Activated CD4-positive, alpha-beta T cell treated with anti-CD3 and anti-CD28 coated beads, Interleukin-2, Interleukin-4, amounts not matched to agents 100 ng/mL and 50 ng/mL, durations not matched to agents 16 hours and 8 hours (primary cell): ENCODE data around the gene SLC44A1.

Source experiments
- DNase-seq: peaks from one replicate; pipeline ENCODE4 v3.0.0-alpha.2; 2020; ENCODE audit warnings: low spot score

SLC44A1 gene

DNA sequence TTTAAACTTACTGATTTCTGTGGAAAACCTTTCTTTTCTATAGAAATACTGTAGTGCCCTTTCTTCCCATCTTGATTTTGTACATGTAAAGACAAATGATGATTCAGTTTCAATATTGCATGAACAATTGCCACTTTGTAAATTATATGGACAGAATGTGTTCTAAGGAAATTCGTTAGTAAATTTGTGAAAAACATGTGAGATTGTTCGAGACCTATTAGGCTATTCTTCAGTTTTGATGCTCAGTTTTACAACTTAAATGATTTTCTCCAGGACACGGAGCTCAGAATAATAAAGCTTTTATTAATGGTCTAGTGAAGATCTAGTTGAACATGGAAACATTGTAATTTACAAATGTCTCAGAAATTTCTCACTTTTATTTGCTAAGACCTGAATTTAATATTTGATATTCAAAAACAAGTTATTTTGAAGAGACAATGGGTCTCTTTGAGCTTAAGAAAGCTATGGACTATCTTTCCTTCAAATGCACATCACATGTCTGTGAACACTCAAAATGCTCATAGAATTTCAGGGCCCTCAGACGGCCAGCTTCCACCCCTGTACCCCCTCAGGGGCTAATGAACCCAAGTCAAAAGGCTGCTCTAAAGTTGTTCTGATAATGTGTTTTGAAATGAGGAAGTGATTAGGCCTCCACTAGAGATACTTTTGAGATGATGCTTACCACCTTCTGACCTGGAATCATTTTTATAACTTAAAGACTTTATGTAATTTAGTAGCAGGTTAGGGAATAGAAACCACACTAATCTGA, 149.3 kb downstream of the SLC44A1 start:
- no peak for DNase-seq

DNA sequence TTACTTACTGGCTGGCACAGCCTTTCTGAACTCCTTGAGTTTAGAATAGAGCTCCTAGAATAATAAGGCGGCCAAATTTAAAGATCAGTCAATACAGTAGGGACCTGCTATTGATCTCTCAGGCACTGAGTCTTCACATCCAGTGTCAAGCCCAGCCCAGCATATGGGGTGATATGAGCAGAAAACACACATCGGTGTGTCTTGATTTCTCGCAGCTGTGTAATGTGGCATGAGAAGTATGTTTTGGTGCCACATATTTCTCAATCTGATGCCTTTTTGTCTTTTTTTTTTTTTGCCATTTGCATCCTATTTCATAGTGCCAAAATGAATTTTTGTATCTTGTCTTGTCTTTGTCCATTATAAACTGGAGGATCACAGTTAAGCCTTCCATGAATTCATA, 152.0 kb downstream of the SLC44A1 start:
- no peak for DNase-seq

DNA sequence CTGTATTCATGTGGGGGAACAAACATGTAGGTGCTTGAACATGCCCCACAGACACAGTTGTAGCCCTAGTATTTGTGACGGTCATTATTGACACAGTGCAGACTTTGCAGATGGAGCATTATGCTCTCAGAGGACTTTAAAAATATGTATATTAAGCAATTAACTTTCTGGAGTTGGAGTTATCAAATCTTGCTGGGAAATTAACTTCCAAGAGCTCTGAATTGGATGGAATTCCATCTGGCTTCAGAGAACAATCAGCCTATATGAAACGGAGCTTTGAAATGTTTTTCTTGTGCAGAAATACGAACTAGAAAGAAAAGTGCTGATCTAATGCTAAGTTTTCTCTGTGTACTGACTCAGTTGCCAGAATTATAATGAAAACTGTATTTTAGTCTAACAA, 152.4 kb downstream of the SLC44A1 start:
- no peak for DNase-seq

DNA sequence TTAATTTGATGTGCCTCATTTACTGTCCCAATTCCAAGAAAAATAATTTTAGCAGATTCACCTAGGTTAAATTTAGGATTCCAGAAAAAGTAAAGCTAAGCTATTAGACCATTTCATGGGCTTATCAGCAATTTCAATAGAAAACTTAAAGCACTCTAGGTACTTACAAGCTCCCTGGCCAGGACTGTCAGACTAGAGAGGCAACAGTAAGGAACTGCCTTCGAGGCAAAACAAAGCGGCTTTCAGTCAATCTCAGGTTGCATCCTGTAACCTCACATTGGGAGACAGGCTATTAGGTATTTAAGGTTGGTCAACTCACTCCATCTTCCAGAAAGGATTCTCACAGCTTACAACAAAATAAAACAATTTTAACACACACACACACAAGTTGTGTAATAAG, 154.7 kb downstream of the SLC44A1 start:
- no peak for DNase-seq

DNA sequence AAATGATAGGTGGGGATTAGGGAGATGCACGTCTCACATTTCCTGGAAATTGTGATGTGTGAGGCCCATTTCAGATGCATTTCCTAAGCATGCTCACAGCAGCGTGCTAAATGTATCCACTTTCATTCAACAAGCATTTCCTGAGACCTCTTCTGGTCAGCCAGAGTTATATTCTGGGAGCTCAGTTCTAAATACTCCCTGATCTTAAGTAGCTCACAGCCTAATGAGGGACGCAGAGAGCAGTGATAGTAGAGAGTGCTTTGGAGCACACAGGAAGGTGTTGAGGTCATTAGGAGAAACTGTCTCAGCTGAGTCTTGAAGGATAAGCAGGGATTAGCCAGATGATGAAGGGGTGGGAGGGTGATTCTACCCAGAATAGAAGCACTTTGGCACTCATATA, 157.2 kb downstream of the SLC44A1 start:
- no peak for DNase-seq

DNA sequence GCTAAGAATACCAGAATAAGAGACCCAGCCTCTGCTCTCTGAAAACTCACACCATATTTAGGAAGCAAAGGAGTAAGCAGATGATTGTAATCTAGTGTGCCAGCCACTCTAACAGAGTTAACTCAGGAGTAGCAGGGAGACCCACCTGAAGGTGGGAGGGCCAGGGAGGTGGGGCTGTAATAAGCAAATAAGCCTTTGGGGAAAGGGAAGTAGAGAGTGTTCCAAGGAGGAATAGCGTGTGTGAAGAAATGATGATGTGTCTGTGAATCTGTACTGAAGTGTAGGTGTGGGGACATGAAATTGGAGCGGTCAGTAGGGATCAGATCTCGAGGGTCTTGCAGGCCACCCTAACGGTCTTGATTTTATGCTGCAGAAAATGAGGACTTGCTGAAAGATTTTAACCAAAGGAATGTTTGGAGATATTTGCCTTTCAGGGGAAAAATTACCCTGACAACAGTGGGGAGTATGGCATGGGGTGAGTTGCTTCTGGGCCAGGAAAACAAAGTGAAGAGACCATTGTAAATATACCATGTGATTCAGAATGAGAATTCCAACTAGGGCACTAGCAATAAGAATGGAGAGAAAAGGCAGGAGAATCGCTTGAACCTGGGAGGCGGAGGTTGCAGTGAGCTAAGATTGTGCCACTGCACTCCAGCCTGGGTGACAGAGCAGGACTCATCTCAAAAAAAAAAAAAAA, 159.2 kb downstream of the SLC44A1 start:
- no peak for DNase-seq

DNA sequence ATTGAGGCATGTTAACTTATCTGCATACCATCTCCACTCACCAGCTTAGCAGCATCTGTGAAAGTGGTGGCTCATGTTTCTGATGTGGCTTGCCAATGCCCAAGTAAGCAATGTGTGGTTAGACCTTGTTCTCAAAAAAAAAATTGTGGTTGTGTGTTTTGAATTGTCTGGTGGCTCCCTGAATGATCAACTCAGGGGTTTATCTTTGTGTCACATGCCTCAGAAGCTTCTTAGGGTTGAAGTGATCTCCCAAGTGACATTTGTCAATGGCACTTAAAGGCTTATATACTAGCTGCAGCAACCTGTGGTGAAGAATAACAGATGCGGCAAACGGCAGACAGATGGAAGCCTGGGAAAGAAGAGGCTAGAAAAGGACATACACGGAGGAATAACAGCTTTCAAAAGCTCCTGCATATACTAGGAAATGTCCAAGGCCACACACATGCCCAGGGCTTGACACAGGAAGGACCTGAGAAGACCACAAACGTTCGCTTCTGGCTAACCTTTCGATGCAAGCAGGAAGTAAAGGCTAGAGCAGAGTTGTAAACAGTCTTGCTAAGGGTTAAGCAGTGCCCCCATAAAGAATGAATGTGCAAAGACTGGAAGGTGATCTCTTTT, 161.2 kb downstream of the SLC44A1 start:
- DNase-seq = peak; percentile 83

DNA sequence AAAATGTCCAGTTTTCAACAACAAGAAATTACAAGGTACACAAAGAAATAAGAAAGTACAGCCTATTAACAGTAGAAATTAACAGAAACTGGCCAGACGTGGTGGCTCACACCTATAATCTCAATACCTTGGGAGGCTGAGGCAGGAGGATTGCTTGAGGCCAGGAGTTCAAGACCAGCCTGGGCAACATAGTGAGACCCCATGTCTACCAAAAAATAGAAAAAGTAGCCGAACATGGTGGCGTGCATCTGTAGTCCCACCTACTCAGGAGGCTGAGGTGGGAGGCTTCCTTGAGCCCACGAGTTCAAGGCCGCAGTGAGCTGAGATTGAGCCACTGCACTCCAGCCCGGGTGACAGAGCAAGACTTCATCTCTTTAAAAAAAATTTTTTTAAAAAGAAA, 161.9 kb downstream of the SLC44A1 start:
- DNase-seq = no peak

DNA sequence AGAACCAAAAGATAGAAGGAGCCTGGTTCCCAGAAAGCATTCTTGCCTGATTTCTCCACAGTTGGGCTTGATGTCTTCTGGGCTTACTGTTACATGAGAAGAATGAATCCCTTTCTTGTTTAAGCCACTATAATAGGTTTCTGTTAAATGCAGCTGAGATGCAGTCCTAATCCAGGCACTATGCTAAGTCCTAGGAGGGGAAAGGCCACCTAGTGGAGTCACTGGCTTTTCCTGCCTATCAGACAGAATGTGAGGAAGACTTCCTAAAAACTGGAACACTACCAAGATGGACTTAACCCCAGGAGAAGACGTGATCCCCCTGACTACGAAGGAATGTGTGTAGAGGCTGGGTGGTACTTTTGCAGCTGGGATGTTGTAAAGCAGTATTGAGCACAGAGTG, 169.1 kb downstream of the SLC44A1 start:
- DNase-seq = no peak

DNA sequence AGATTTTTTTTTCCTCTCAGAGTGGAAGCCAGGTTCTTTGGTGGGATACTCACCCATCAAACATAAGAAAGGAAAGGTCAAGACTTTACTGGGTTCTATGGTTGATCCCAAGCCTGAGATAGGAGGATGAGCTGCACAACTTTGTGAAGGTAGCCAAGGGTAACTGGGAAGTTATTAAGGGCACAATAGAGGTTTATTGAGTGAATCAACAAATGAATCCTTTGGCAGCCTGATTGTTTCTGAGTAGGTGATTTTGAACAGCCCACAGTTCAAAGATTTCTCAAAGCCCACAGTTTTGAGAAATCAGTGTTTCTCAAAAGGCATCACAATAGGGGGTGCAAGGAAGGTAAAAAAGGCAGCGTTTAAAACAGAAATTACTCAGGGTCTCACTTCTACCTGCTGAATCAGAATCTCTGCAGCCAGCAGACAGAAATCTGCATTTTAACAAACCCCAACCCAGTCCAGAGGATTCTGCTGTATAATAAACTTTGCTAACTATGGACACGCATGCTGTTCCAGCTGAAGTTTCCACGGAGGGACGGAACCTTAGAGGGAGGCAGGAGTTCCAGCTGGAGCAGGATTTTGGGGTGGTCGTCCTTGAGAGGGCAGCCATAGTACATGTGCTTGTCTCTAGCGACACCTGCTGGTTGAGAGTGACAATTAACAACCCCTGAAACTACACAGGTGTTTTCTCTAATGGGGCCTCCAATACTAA, 170.7 kb downstream of the SLC44A1 start:
- DNase-seq = peak; percentile 61

DNA sequence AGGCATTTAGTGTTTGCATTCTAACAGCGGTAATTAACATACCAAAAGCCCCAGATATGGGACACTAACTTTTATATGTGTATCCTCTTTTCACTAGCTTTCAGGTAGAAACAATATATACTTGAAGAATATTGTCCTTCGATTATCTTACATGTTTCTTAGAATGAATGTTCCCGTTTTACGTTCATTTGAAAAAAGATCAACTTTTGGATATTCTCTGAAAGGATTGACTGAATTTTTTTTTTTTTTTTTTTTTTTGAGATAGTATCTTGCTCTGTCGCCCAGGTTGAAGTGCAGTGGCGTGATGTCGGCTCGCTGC, 171.2 kb downstream of the SLC44A1 start:
- no peak for DNase-seq

DNA sequence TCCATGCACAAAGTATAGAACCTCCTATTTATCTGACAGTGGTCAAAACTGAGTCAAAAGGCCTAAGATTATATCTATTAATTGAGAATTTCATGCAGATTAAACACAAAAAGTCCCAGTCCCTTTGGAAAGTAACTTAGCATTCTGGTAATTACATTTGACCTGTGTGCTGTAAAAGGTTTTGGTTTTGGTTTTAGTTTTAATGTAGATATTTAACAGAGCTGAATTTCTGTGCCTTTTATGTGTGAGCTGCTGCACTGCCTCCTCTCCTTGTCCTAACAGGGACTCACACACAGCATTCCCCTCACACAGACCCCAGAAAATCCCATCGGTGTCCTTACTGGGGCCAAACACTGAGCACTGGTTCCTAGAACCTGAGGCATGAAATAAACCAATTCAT, 172.4 kb downstream of the SLC44A1 start:
- no peak for DNase-seq

DNA sequence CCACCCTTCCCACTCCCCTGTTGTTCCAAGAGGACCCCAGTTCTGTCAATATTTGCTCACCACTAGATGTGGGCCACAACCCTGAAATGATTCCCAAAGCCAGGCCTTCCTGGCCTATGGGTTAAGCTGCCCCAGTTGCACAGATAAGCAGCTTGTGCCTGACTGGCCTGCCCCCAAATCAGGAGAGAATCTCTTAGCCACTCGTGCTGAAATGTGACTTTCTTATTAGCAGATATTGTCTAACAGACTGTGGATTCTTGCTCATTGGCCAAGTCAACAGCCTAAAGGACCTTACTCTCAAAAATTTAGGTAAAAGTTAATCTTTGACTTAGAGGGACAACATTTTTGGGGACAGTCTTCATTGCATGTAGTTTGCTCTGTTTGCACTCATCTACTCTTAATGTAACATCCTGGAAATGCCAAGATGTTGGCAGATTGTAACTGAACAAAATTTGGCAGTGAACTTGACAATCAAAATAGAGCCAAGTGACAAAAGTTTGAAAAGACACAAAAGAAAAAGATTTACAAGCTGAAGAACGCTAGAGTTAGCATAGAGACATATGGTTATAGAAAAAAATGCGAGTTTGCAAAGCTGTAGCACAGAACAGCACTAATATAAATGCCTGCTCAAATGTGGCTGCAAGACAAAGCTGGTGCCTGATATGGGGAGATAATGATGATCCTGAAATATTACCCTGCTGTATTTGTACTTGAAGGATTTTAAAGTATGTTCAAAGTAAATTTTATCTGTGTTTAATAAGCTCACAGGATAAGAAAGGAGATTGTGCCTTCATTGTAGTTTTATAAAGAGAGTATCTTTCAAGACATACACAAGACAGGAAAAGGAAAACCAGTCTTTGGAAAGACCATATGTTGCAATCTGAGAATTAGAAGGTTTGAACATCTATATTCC, 174.4 kb downstream of the SLC44A1 start:
- no peak for DNase-seq

DNA sequence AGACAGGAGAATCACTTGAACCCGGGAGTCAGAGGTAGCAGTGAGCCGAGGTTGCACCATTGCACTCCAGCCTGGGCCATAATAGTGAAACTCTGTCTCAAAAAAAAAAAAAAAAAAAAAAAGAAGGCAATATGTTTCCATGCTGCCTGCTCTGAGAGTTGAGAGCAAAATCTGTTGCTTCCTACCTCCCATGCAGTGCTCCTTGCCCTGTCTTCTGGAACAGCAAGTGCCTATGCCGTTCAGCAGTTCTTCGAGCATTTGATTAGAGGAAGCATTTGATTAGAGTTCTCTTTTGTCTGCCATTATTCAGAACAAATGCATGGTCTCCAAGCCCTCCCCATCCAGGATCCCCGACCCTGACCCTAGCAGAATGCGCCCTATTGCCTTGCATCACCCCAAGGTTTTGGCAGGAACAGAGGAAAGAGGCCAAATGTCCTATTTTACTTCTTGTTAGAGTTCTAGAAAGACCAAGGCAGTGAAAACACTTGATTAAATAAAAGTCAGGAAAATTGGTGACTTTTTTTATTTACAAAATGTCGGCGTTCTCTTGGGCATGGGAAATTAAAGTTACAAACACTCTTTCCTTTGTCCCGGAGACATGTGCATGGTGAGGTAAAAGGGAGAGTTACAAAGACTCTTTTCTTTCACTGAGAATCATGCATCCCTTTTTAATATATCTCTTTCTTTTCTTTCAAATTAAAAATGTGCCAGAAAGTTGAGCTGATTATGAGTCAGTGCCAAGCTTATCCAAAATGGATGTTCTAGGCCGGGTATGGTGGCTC, 175.6 kb downstream of the SLC44A1 start:
- no peak for DNase-seq

DNA sequence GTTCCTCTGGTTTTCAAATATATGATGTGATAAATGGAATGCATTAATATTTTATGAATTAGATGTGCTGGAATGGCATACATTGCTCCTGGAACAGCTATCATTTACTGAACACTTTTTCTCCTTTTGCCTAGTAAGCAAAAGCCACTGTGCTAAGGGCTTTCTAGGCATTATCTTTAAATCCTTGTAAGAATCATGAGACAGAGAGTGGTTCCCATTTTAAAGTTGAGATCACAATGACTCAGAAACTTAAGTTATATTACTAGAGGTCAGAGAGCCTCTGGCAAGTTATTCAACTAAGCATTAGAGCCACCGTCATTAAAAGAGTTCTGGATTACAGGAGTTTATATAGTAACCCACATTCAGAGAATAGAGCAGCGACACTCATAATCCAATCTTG, 176.7 kb downstream of the SLC44A1 start:
- no peak for DNase-seq

DNA sequence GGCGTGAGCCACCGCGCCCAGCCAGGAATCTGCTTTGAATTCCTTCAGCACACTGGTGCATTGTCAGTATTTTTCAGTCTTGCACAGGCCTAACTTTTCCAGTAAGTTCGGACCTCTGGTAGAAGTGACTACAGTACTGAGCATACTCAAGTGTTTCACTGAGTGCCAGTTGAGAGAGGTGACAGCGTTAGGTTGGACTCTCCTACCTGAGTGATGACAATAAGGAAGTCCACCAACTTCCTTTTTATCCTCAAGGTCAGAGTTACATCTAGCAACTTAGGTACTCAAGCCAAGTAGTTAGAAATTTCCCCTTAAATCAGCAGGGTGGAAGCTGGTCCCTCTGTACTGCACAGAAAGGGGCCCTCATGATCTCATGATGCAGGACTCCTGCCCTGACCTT, 177.4 kb downstream of the SLC44A1 start:
- no peak for DNase-seq

DNA sequence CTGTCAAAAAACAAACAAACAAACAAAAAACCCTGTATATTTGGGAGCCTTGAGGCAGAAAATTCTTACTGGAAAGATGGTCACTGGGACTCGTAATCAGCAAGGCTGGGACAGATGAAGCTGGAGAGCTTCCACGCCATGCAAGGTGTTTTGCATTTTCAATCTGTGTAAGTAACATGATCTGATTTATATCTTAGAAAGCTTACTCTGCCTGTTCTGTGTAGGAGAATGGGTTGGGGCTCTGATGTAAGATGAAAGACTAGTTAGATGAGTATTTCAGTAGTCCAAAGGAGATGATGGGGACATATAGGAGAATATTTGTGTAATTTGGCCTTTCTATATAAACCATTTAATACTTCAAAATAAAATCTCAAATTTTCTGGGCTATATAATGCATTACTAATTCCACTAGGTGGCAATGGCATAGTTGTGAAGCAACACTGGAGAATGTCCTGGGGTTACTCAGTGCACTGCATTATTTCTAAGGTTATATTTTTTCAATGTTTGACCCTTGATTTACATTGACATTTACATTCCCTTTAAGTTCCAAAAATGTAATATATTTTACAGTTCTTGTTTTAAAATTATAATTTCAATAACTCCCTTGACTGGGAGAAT, 181.5 kb downstream of the SLC44A1 start:
- no peak for DNase-seq

DNA sequence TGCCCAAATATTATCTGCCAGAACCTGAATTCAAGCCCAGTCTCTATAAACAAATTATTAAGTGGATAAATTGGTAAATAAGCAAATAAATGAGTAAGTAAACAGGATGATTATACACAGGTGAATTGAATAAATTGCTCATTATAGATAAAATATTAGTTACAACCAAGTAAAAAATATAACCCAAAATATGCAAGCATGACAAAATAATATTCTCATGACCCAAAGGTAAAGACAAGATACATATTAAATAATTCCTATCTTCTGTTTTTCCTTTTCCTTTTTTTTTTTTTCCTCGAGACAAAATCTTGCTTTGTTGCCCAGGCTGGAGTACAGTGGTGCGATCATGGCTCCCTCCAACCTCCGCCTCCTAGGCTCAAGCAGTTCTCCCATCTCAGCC, 182.2 kb downstream of the SLC44A1 start:
- DNase-seq = no peak

DNA sequence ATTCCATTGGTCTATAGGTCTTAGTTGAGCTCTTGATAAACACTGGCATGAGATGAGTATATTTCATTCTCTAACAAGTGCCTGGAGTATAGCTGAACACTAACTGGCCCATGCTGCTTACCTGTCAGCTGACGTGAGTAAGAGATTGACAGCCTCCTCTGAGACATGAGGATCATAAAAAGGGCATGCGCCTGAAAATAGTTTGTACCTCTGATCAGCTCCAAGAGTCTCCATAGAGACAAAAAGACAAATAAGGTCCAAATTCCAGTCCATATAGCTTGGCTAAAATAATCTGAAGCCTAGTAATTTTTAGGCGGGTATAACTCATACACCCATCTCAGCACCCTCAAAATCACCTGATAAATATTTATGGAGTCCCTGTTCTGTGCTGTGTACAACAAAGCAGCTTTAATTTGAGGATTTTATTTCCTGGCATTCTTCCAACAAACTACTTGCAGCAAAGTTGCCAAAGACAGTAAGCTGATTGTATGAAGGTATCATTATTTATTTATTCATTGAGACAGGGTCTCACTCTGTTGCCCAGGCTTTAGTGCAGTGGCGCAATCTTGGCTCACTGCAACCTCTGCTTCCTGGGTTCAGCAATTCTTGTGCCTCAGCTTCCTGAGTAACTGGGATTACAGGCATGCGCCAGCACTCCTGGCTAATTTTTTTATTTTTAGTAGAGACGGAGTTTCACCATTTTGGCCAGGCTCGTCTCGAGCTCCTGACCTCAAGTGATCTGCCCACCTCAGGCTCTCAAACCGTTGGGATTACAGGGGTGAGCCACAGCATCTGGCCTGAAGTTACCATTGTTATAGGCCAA, 187.2 kb downstream of the SLC44A1 start:
- no peak for DNase-seq
